GM12872 (cell line): ENCODE results near the gene SPATA31D4.

ENCODE experiments used
- TF ChIP-seq, protein P1 (sequence below): IDR thresholded peaks from 3 replicates; pipeline ENCODE4 v1.5.1; 2011; ENCODE audit warnings: low read depth, mild to moderate bottlenecking, low read length, moderate library complexity; ENCODE audit not compliant: insufficient read depth

The SPATA31D4 gene

DNA sequence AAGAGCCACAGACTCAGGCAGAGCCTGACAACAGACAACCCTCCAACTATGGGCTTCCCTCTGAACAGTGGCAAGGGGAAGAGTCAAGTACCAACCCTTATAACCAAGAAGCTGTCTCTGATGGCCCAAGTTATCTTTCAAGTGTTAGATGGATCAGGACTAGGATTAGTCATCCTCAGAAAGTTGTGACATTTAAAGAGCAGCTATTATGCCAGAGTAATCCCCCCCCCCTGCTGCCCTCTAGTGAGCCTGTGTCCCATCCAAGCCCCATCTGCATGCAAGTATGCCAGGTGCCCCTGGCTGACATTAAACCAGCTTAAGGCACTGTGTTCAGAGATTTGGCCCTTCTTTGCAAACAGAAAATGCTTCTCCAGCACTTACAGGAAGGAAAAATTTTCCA, 43.5 kb downstream of the SPATA31D4 start:
- TF ChIP-seq, protein P1, sequence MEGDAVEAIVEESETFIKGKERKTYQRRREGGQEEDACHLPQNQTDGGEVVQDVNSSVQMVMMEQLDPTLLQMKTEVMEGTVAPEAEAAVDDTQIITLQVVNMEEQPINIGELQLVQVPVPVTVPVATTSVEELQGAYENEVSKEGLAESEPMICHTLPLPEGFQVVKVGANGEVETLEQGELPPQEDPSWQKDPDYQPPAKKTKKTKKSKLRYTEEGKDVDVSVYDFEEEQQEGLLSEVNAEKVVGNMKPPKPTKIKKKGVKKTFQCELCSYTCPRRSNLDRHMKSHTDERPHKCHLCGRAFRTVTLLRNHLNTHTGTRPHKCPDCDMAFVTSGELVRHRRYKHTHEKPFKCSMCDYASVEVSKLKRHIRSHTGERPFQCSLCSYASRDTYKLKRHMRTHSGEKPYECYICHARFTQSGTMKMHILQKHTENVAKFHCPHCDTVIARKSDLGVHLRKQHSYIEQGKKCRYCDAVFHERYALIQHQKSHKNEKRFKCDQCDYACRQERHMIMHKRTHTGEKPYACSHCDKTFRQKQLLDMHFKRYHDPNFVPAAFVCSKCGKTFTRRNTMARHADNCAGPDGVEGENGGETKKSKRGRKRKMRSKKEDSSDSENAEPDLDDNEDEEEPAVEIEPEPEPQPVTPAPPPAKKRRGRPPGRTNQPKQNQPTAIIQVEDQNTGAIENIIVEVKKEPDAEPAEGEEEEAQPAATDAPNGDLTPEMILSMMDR: no peak

DNA sequence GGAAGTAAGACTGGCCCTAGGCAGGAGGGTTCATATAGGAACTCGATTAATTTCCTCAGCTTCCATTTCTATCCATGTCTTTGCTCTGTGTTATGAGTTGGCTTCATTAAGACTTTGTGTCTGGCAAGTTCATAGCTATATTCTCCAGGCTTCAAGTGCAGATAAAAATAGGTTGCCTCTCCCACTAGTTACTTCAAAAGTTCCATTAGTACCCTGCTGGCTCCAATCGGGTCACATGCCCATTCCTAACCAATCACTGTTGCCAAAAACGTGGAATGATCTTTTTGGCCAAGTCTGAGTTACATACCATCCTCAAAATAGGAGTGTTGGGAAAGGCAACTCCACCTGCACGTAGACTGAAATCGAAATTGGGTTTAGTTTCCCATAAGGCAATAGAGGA, 46.5 kb downstream of the SPATA31D4 start:
- TF ChIP-seq, protein P1: no peak

DNA sequence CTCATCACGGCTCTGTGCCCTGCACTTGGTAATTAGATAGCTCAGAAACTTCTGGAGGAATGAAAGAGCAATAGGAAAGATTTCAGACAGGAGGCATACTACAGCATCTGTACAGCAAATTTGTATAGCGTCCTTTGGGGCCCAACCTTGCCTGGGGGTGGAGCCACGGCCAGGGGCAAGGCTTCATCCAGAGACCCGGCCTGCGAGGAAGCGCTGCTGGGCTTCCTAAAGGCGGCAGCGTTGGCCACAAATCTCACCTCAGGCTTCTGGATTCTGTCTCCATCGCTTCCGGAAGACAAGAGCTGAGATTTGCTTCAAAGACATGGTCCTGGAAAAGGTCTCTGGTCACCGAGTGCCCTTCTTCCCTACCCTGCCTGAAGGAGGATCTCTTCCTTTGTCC, 48.1 kb downstream of the SPATA31D4 start:
- TF ChIP-seq, protein P1: no peak

DNA sequence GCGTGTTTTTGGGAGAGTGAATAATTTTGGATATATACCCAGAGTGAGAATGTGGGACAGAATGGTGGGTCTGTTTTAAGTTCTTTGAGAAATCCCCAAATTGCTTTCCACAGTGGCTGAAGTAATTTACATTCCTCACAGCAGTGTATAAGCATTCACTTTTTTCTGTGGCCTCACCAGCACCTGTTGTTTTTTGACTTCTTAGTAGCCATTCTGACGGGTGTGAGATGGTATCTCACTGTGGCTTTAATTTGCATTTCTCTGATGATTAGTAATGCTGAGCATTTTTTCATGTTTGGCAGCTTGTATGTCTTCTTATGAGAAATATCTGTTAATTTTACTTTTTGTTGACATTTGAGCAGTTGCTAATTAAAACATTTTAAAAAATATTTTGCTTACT, 51.0 kb downstream of the SPATA31D4 start:
- TF ChIP-seq, protein P1: no peak

DNA sequence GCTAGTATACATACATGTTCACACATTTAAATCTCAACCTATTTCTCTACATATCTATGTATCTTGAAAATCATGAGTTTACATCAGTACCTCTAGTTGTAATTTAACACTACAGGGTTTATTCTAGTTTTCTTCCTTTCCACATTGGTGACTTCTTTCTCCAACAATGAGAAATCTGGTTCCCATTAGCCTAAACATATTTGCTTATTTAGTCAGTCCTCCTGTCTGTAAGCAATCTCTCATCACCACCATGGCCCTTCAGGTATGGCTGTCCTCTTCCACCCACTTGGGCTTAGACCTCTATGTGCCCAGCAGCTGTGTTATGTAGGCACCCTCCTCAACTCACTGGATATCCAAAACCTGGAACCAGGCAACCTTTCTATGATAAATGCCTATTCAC, 52.3 kb downstream of the SPATA31D4 start:
- TF ChIP-seq, protein P1: no peak

DNA sequence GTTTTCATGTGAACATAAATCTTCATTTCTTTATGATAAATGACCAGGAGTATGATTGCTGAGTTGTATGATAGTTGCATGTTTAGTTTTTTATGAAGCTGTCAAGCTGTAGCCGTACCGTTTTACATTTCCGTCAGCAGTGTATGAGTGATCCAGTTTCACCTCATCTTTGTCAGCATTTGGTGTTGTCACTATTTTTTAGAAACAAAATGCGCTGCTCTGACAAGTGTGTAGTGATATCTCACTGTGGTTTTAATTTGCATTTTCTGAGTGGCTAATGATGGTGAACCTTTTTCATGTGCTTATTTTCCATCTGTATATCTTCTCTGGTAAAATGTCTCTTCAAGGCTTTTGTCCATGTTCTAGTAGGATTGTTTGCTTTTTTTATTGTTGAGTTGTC, 53.7 kb downstream of the SPATA31D4 start:
- TF ChIP-seq, protein P1: no peak
